Measurements from ENCODE around the gene CIB2. TPM values are rescaled to one million over a fixed set of nuclear protein-coding genes. Genes with fewer than 3 reads are reported as not detected.

The CIB2 gene
- total and polyA plus RNA-seq, 10 donors: 1.0 to 5.0 (median 3.1) TPM

DNA sequence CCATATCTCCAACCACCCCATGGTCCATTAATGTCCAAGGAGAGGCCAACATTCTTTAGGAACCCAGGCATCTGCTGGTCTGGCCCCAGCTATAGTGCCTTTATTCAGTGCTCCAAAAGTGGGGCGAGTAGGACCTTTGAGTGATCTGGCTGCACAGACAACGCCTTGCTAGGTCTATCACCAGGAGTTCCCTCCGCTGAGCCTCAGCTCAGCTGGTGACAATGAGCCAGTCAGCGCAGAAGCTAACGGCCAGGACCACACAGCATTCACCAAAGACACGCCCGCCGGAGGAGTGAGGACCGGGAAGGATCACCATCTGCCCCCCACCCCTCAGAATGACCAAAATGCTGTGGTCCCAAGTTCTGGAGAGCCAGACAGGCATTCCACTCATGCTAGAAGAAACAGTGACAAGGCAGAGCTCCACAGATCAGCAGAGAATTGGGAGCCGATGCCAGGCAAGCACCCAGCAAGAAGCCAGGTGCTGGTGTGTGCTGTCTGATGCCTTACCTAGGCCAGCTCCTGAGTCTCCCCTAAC is 72.8 kb downstream of the CIB2 start:
- no peak for DNase-seq
- peak in 1 of 3 donors; percentile 19 for TF ChIP-seq POLR2AphosphoS5 (IDR thresholded peaks at IDR 0.05)
- no peak for TF ChIP-seq POLR2A (IDR thresholded peaks at IDR 0.05)
- WGBS, 5 donors: 90 to 98% (median 91%) methylated on average over 10 of the region's 10 CpGs
- Histone ChIP-seq H3K9me3 (no peaks in the 10 kb centered on the region), H3K36me3 (peaks cover 0 to 6% (median 4%) of the 10 kb centered on the region in 6 donors), H3K27ac (peak overlapping the region; percentile 22 to 97 (median 75)), H3K4me3 (no peak overlapping the region), H3K4me1 (peaks cover 68 to 100% (median 98%) of the 10 kb centered on the region in 6 donors), H3K27me3 (replicated peaks in 1 of 7) (no peaks in the 10 kb centered on the region)
- intact Hi-C loops (cut with DNase I; ENCODE audit: low total_unique reads): no loop called here

DNA sequence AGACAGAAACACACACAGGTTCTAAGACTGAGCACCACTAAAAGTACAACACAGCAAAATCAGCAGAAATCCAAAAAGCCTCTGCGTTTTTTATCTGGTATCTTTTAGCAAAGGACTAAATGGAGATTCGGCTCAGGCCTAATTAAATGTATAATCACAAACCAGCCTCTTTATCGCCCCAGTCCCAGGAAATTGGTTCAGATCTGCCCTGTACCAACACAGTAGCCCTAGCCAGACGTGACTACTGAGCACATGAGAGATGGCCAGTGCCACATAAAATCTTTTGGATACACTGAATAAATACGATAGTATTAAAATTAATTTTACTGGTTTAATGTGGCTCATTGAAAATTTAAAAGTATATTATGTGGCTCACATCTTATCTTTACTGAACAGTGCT is 73.4 kb downstream of the CIB2 start:
- WGBS, 5 donors: 84 to 91% (median 90%) methylated on average over 5 of the region's 5 CpGs
- Histone ChIP-seq H3K27ac (peak overlapping the region in 7 of 8 donors; percentile 53 to 97 (median 92)), H3K9me3 (no peaks in the 10 kb centered on the region), H3K36me3 (peaks cover 0 to 13% (median 7%) of the 10 kb centered on the region in 6 donors), H3K4me3 (no peak overlapping the region), H3K4me1 (peaks cover 67 to 100% (median 98%) of the 10 kb centered on the region in 6 donors), H3K27me3 (replicated peaks in 1 of 7) (no peaks in the 10 kb centered on the region)
- DNase-seq: no peak
- intact Hi-C loops (cut with DNase I; ENCODE audit: low total_unique reads): no loop called here
- TF ChIP-seq POLR2A (IDR thresholded peaks at IDR 0.05): no peak
- no peak for TF ChIP-seq POLR2AphosphoS5 (IDR thresholded peaks at IDR 0.05)
- TF ChIP-seq, protein P1, sequence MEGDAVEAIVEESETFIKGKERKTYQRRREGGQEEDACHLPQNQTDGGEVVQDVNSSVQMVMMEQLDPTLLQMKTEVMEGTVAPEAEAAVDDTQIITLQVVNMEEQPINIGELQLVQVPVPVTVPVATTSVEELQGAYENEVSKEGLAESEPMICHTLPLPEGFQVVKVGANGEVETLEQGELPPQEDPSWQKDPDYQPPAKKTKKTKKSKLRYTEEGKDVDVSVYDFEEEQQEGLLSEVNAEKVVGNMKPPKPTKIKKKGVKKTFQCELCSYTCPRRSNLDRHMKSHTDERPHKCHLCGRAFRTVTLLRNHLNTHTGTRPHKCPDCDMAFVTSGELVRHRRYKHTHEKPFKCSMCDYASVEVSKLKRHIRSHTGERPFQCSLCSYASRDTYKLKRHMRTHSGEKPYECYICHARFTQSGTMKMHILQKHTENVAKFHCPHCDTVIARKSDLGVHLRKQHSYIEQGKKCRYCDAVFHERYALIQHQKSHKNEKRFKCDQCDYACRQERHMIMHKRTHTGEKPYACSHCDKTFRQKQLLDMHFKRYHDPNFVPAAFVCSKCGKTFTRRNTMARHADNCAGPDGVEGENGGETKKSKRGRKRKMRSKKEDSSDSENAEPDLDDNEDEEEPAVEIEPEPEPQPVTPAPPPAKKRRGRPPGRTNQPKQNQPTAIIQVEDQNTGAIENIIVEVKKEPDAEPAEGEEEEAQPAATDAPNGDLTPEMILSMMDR (IDR thresholded peaks at IDR 0.05 in 8 of 11, conservative IDR thresholded peaks at IDR 0.05 in 3 of 11): no peak

DNA sequence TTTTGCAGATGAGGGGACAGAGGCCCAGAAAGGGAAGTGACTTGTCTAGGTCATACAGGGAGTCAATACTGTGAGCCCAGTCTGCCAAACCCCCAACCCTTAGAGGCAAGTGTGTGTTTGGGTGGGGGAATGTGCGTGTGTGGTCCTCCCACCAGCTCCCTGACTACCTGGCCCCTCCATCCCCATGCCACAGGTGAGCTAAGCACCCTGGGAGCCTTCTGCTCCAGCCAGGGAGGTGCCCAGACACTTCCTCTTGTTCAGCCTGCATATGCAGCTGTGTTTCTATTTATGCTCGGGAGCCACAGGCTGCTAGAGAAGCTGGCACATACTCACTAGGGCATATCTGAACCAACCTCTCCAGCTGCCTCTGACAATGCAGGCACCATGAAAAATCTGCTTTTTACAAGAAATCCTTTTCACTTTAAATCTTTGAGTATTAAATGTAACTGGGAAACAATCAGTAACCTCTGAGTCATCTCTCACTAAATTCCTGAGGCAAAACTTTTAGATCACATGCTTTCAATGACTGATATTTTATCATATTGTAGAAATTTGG is 74.5 kb downstream of the CIB2 start:
- Histone ChIP-seq H3K27ac (peak overlapping the region; percentile 53 to 97 (median 82)), H3K4me1 (peaks cover 65 to 100% (median 98%) of the 10 kb centered on the region in 6 donors), H3K36me3 (peaks cover 0 to 22% (median 7%) of the 10 kb centered on the region in 6 donors), H3K27me3 (replicated peaks in 1 of 7) (no peaks in the 10 kb centered on the region), H3K4me3 (peak overlapping the region in 1 of 8 donors; percentile 34), H3K9me3 (no peaks in the 10 kb centered on the region)
- intact Hi-C loops (cut with DNase I; ENCODE audit: low total_unique reads): no loop called here
- TF ChIP-seq POLR2A (IDR thresholded peaks at IDR 0.05): no peak
- peak in 2 of 3 donors; percentile 53 to 64 for TF ChIP-seq POLR2AphosphoS5 (IDR thresholded peaks at IDR 0.05)
- 3 to 11% (median 9%) methylated on average over 2 of the region's 2 CpGs for WGBS, 5 donors
- no peak for DNase-seq

DNA sequence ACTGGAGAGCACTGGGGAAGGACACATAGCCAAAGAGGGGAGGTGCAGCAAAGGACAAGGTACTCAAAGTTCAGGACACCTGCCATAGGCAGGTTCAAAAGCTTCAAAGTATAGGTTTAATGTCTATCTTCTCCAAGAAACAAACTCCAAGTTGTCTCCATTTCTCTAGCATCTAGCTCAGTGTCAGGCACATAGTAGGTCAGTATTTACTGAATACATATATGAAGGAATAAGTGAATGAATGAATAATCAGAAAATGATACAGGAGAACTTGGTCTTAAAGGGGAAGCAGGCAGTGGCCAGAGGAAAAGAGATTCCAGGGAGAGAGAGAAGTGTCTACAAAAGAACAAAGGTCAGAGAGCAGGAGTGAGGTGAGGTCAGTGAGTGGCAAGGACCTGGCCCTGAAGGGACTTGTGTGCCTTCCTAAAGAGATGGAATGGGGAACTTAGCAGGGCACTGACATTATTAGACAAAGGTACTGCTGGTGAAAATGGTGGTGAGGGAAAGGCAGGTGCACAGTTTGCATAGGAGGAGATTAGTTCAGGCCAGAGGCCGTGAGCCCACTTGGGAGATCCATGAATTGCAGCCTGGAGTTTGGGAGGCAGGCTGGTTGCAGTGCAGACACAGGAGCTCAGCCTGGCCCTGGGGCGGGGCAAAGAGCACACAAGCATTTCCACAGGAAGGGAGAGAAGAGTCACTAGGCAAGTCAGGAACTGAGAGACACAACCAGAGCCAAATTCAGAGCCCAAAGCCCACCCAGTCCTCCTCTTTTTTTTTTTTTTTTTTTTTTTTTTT is 75.1 kb downstream of the CIB2 start:
- intact Hi-C loops (cut with DNase I; ENCODE audit: low total_unique reads): no loop called here
- no peaks in the 10 kb centered on the region for H3K9me3 ChIP-seq
- peaks cover 66 to 100% (median 98%) of the 10 kb centered on the region in 6 donors for H3K4me1 ChIP-seq
- peak overlapping the region in 1 of 8 donors; percentile 34 for H3K4me3 ChIP-seq
- 3 to 31% (median 16%) methylated on average over 2 of the region's 2 CpGs for WGBS, 5 donors
- no peak for TF ChIP-seq POLR2A (IDR thresholded peaks at IDR 0.05)
- TF ChIP-seq POLR2AphosphoS5 (IDR thresholded peaks at IDR 0.05): no peak
- TF ChIP-seq, protein P1 (IDR thresholded peaks at IDR 0.05 in 8 of 11, conservative IDR thresholded peaks at IDR 0.05 in 3 of 11): no peak
- DNase-seq: no peak
- H3K36me3 ChIP-seq: peaks cover 0 to 23% (median 7%) of the 10 kb centered on the region in 6 donors
- H3K27ac ChIP-seq: peak overlapping the region; percentile 53 to 97 (median 82)
- no peaks in the 10 kb centered on the region for H3K27me3 ChIP-seq (replicated peaks in 1 of 7)
